ENCODE data around the gene CHST5. TPM values are rescaled to one million over a fixed set of nuclear protein-coding genes. Genes with fewer than 3 reads are reported as not detected.
"Not testable (repeated sequence)": the region's sequence is repeated elsewhere in the genome, so short reads cannot be mapped to it uniquely, and the experiment has no call there.

The CHST5 gene
- total and polyA plus RNA-seq, 2 of the 13 experiments (the other 11 are each of a cell fraction or from before 2014, with no cell fraction given), result 0.05 TPM; not detected in 1

DNA sequence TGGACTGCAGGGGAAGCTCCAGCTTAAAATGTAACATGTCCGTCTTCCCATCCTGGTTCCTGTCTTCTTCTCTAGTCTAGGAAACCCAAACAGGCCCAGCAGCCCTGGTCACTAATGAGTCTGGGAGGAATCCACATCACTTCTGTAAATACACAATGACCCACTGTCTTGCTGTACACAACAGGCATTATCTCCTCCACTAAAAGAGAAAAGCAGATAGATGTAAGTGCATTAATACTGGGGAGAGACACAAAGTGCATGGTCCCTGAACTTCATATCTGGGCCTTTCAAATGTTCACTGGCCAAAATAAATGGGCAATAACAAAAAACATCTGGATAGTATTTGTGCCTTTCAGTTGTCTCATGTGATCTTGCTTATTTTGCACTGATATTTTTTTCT lies 10.0 kb upstream of the CHST5 start:
- BruUV-seq (replicated peaks); H2AFZ ChIP-seq (ENCODE audit: low read length); intact Hi-C loops (cut with micrococcal nuclease; ENCODE audit: unreplicated experiment); DNase-seq (ENCODE audit: low spot score); H3K9me3 ChIP-seq (ENCODE audit: low read length); CTCF ChIA-PET (ENCODE audit: low intra/inter-chr PET ratio, low total read pairs); H3K4me3 ChIP-seq (replicated peaks in 1 of 3; ENCODE audit: insufficient read depth in 1 of 3, low read depth in 2 of 3, low read length in 3 of 3); H3K79me2 ChIP-seq (ENCODE audit: insufficient read depth, low read length); H3K9ac ChIP-seq (ENCODE audit: insufficient read depth, low read depth, low read length); in situ Hi-C loops (cut with HindIII; ENCODE audit: extremely low pct_ligation_motif_present, low pct_unique_long_range_greater_than_20kb); H3K4me1 ChIP-seq (ENCODE audit: insufficient read depth, low read length); H3K4me2 ChIP-seq (ENCODE audit: low read depth, low read length); POLR2A ChIA-PET; ATAC-seq; H3K36me3 ChIP-seq (replicated peaks in 1 of 2; ENCODE audit: control insufficient read depth in 1 of 2, insufficient read depth in 2 of 2, low read length in 2 of 2); FAIRE-seq; H3K27me3 ChIP-seq (ENCODE audit: control insufficient read depth in 1 of 2, insufficient read depth in 2 of 2, low read length in 2 of 2); H4K20me1 ChIP-seq (ENCODE audit: insufficient read depth, low read length); H3K27ac ChIP-seq (ENCODE audit: extremely low read length, insufficient read depth, low read length): not testable (repeated sequence)
- WGBS (ENCODE audit: low lambda C conversion rate), result no CpG with 5 or more reads among the region's 1 CpG

DNA sequence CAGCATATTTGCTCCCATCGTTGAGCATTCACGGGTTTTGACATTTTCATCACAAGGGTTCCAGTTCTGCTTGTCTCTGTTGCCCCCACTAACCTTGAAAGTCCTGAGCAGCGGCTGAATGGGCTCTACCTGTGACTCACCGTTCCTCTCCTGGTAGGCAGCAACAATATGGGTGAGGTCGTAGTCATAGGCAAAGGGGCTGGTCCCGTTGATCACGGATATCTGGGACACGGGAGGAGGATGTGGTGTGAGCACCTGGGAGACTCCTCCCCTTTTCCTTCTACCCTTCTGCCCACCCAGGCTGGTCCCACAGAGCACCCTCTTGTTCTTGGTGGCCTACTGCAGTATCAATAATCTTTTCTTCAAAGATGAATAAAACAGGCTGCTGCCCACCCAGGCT lies 6.6 kb upstream of the CHST5 start:
- H3K36me3 ChIP-seq (replicated peaks in 1 of 2; ENCODE audit: control insufficient read depth in 1 of 2, insufficient read depth in 2 of 2, low read length in 2 of 2); FAIRE-seq; POLR2A ChIA-PET; H3K27ac ChIP-seq (ENCODE audit: extremely low read length, insufficient read depth, low read length); H3K79me2 ChIP-seq (ENCODE audit: insufficient read depth, low read length); H2AFZ ChIP-seq (ENCODE audit: low read length); CTCF ChIA-PET (ENCODE audit: low intra/inter-chr PET ratio, low total read pairs); H3K4me1 ChIP-seq (ENCODE audit: insufficient read depth, low read length); H4K20me1 ChIP-seq (ENCODE audit: insufficient read depth, low read length); in situ Hi-C loops (cut with HindIII; ENCODE audit: extremely low pct_ligation_motif_present, low pct_unique_long_range_greater_than_20kb); DNase-seq (ENCODE audit: low spot score); H3K9ac ChIP-seq (ENCODE audit: insufficient read depth, low read depth, low read length); BruUV-seq (replicated peaks); H3K27me3 ChIP-seq (ENCODE audit: control insufficient read depth in 1 of 2, insufficient read depth in 2 of 2, low read length in 2 of 2); H3K4me2 ChIP-seq (ENCODE audit: low read depth, low read length); H3K9me3 ChIP-seq (ENCODE audit: low read length); intact Hi-C loops (cut with micrococcal nuclease; ENCODE audit: unreplicated experiment); H3K4me3 ChIP-seq (replicated peaks in 1 of 3; ENCODE audit: insufficient read depth in 1 of 3, low read depth in 2 of 3, low read length in 3 of 3); ATAC-seq: not testable (repeated sequence)
- WGBS (ENCODE audit: low lambda C conversion rate), result 87% methylated on average over 8 of the region's 8 CpGs

DNA sequence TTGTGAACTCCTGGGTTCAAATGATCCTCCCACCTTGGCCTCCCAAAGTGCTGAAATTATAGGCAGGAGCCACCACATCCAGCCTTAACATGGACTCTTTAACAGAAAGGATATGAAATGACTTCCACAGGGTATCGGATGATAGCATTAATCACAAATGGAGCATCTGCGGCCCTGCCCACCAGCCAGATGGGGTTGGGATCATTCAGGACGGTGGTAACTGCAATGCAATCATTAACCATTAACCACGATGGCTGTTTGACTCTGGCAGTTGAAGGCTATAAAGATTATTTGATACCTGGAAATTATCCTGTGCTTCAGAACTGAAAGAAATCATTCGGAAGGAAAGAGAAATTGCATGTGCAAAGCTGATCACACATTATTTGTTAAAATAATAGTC lies 5.3 kb upstream of the CHST5 start:
- BruUV-seq (replicated peaks), result no TSS peak
- 61% methylated on average over 5 of the region's 5 CpGs for WGBS (ENCODE audit: low lambda C conversion rate)
- H3K4me2 ChIP-seq (ENCODE audit: low read depth, low read length), result no peak overlapping the region
- TF ChIP-seq, protein P1, sequence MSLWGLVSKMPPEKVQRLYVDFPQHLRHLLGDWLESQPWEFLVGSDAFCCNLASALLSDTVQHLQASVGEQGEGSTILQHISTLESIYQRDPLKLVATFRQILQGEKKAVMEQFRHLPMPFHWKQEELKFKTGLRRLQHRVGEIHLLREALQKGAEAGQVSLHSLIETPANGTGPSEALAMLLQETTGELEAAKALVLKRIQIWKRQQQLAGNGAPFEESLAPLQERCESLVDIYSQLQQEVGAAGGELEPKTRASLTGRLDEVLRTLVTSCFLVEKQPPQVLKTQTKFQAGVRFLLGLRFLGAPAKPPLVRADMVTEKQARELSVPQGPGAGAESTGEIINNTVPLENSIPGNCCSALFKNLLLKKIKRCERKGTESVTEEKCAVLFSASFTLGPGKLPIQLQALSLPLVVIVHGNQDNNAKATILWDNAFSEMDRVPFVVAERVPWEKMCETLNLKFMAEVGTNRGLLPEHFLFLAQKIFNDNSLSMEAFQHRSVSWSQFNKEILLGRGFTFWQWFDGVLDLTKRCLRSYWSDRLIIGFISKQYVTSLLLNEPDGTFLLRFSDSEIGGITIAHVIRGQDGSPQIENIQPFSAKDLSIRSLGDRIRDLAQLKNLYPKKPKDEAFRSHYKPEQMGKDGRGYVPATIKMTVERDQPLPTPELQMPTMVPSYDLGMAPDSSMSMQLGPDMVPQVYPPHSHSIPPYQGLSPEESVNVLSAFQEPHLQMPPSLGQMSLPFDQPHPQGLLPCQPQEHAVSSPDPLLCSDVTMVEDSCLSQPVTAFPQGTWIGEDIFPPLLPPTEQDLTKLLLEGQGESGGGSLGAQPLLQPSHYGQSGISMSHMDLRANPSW (CRISPR knock-in tag; IDR thresholded peaks at IDR 0.05; ENCODE audit: borderline replicate concordance), result no peak
- TF ChIP-seq TGIF2 (CRISPR knock-in tag; IDR thresholded peaks at IDR 0.05) (no peak), PHF8 (CRISPR knock-in tag; IDR thresholded peaks at IDR 0.05) (no peak), PRMT3 (CRISPR knock-in tag; IDR thresholded peaks at IDR 0.05; ENCODE audit: borderline replicate concordance, low read depth) (no peak), ZNF567 (CRISPR knock-in tag; IDR thresholded peaks at IDR 0.05; ENCODE audit: borderline replicate concordance) (no peak), KAT7 (CRISPR knock-in tag; IDR thresholded peaks at IDR 0.05; ENCODE audit: borderline replicate concordance) (no peak)
- TF ChIP-seq, protein P2, sequence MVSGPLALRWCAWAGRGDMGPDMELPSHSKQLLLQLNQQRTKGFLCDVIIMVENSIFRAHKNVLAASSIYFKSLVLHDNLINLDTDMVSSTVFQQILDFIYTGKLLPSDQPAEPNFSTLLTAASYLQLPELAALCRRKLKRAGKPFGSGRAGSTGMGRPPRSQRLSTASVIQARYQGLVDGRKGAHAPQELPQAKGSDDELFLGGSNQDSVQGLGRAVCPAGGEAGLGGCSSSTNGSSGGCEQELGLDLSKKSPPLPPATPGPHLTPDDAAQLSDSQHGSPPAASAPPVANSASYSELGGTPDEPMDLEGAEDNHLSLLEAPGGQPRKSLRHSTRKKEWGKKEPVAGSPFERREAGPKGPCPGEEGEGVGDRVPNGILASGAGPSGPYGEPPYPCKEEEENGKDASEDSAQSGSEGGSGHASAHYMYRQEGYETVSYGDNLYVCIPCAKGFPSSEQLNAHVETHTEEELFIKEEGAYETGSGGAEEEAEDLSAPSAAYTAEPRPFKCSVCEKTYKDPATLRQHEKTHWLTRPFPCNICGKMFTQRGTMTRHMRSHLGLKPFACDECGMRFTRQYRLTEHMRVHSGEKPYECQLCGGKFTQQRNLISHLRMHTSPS (CRISPR knock-in tag; IDR thresholded peaks at IDR 0.05; ENCODE audit: low read depth), result no peak

More for the DNA sequence above, 5.3 kb upstream of the CHST5 start:
- intact Hi-C loops (cut with micrococcal nuclease; ENCODE audit: unreplicated experiment), result no loop called here
- DNase-seq (ENCODE audit: low spot score) (no peak), ATAC-seq (no peak), FAIRE-seq (no peak)
- in situ Hi-C loops (cut with HindIII; ENCODE audit: extremely low pct_ligation_motif_present, low pct_unique_long_range_greater_than_20kb), result no loop called here
- H3K4me1 ChIP-seq (ENCODE audit: insufficient read depth, low read length), result no peaks in the 10 kb centered on the region
- no peaks in the 10 kb centered on the region for H4K20me1 ChIP-seq (ENCODE audit: insufficient read depth, low read length)
- no peaks in the 10 kb centered on the region for H3K36me3 ChIP-seq (replicated peaks in 1 of 2; ENCODE audit: control insufficient read depth in 1 of 2, insufficient read depth in 2 of 2, low read length in 2 of 2)
- no peak overlapping the region for H2AFZ ChIP-seq (ENCODE audit: low read length)
- H3K27ac ChIP-seq (ENCODE audit: extremely low read length, insufficient read depth, low read length), result no peak overlapping the region
- H3K4me3 ChIP-seq (replicated peaks in 1 of 3; ENCODE audit: insufficient read depth in 1 of 3, low read depth in 2 of 3, low read length in 3 of 3), result no peak overlapping the region
- H3K9ac ChIP-seq (ENCODE audit: insufficient read depth, low read depth, low read length), result no peak overlapping the region
- H3K79me2 ChIP-seq (ENCODE audit: insufficient read depth, low read length), result no peaks in the 10 kb centered on the region
- H3K27me3 ChIP-seq (ENCODE audit: control insufficient read depth in 1 of 2, insufficient read depth in 2 of 2, low read length in 2 of 2), result no peaks in the 10 kb centered on the region
- H3K9me3 ChIP-seq (ENCODE audit: low read length), result no peaks in the 10 kb centered on the region
- CTCF ChIA-PET (ENCODE audit: low intra/inter-chr PET ratio, low total read pairs), result no interaction called here
- POLR2A ChIA-PET, result no interaction called here

Measured in HepG2 (cell line).